BE2C (cell line): ENCODE results near the gene SH3BP5.

Experiments used
- DNase-seq: peaks from one replicate; pipeline ENCODE4 v3.0.0-alpha.2; 2020
- H3K27me3 ChIP-seq: fragments of 250-450 bp; sonication (Bioruptor Pico); 2 replicates; pipeline ENCODE4 v1.5.1; 2020; ENCODE audit warnings: mild to moderate bottlenecking
- H3K36me3 ChIP-seq: fragments of 250-450 bp; sonication (Bioruptor Pico); 2 replicates; pipeline ENCODE4 v1.5.1; 2020; ENCODE audit warnings: mild to moderate bottlenecking
- H3K4me1 ChIP-seq: fragments of 250-450 bp; sonication (Bioruptor Pico); 2 replicates; pipeline ENCODE4 v1.5.1; 2020
- H3K4me3 ChIP-seq: 2 replicates; pipeline ENCODE4 v1.5.1; 2011; ENCODE audit warnings: low read depth, low read length
- H3K9me3 ChIP-seq: fragments of 250-450 bp; sonication (Bioruptor Pico); 2 replicates; pipeline ENCODE4 v1.5.1; 2020
- TF ChIP-seq, protein P1 (sequence below): IDR thresholded peaks from 2 replicates; pipeline ENCODE4 v1.5.1; 2012; ENCODE audit warnings: mild to moderate bottlenecking, low read depth, low read length

Gene SH3BP5

DNA sequence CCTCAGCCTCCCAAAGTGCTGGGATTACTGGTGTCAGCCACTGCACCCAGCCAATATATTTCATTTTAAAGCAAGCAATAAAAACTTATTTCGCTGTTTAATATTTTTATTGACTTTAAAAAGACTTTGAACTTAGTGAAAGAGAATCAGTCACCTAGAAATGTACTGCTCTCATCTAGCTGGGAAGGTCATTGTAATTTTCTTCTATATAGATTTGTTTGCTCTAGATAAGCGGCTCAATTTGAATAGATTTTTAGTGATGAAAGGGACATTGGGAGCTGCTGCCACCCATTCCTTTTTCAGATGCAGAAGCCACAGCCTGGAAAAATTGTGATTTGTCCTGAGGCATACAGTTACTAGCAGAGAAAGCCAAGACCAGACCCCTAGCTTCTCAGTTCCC, 86.2 kb downstream of the SH3BP5 start:
- Histone ChIP-seq H3K4me1 (no peaks in the 10 kb centered on the region), H3K9me3 (no peaks in the 10 kb centered on the region), H3K36me3 (no peaks in the 10 kb centered on the region; the same call in 1 of the 2 replicates), H3K4me3 (no peak overlapping the region), H3K27me3 (no peaks in the 10 kb centered on the region)
- DNase-seq, result no peak
- TF ChIP-seq, protein P1, sequence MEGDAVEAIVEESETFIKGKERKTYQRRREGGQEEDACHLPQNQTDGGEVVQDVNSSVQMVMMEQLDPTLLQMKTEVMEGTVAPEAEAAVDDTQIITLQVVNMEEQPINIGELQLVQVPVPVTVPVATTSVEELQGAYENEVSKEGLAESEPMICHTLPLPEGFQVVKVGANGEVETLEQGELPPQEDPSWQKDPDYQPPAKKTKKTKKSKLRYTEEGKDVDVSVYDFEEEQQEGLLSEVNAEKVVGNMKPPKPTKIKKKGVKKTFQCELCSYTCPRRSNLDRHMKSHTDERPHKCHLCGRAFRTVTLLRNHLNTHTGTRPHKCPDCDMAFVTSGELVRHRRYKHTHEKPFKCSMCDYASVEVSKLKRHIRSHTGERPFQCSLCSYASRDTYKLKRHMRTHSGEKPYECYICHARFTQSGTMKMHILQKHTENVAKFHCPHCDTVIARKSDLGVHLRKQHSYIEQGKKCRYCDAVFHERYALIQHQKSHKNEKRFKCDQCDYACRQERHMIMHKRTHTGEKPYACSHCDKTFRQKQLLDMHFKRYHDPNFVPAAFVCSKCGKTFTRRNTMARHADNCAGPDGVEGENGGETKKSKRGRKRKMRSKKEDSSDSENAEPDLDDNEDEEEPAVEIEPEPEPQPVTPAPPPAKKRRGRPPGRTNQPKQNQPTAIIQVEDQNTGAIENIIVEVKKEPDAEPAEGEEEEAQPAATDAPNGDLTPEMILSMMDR, result no peak

DNA sequence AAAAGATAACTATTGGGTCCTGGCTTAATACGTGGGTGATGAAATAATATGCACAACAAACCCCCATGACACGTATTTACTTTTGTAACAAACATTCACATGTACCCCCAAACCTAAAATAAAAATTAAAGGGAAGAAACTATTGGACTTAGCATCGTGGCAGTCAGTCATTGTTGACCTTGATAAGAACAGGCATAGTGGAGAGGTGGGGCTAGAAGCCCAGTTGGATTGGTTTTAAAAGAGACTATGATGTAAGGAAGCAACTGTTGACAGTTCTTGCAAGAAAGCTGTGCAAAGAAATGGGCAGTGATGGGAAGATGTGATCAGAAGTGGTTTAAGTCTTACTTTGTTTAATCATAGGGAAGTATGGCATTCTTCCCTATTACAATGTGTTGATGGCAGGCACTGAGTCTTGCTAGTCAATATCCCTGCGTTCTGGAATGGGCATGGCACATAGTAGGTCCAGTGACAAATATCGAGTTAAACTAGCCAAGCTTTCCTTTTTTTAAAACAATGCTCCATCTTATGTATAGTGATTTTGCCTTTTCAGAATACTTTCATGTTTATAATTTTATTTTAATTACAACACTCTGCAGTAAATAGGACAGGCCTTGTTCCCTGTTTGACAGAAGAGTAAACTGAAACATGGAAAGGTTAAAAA, 88.4 kb downstream of the SH3BP5 start:
- TF ChIP-seq, protein P1, result no peak
- Histone ChIP-seq H3K9me3 (no peaks in the 10 kb centered on the region), H3K27me3 (no peaks in the 10 kb centered on the region), H3K4me1 (no peaks in the 10 kb centered on the region), H3K4me3 (no peak overlapping the region), H3K36me3 (no peaks in the 10 kb centered on the region; the same call in 1 of the 2 replicates)
- no peak for DNase-seq

DNA sequence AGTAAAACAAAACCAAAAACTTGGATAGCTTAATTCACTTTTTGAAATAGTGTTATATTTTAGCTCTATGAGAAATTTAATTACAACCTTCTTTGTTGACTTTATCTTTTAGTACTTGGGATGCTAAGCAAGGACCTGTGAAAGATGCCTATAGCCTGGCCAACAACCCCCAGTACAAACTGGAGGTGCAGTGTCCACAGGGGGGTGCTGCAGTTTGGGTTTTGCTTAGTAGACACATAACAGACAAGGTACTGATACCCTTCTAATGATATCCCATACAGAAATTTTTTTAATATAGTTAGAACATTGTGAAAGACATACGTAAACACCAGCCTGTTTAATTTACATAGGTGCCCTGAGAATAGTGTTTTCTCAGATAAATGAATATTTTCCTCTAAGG, 91.0 kb downstream of the SH3BP5 start:
- Histone ChIP-seq H3K4me3 (no peak overlapping the region), H3K4me1 (no peaks in the 10 kb centered on the region), H3K27me3 (no peaks in the 10 kb centered on the region), H3K36me3 (no peaks in the 10 kb centered on the region; the same call in 1 of the 2 replicates), H3K9me3 (no peaks in the 10 kb centered on the region)
- DNase-seq, result peak; percentile 34
- TF ChIP-seq, protein P1, result peak; percentile 35; the same call in 1 of the 2 replicates

DNA sequence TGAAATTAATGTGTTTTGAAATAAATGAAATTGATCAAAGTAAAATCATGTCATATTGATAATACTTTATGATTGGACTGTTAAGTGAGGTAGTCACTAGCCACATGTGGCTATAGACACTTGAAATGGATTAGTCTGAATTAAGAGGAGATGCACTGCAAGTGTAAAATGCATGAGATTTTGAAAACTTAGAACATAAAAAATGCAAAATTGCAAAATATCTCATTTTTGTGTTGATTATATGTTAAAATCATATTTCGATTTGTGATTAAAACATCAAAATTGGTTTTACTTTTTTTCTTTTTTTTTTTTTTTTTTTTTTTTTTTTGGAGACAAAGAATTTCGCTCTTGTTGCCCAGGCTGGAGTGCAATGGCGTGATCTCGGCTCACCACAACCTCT, 103.1 kb downstream of the SH3BP5 start:
- Histone ChIP-seq H3K4me1 (no peaks in the 10 kb centered on the region), H3K36me3 (no peaks in the 10 kb centered on the region), H3K4me3 (no peak overlapping the region), H3K9me3 (no peaks in the 10 kb centered on the region), H3K27me3 (no peaks in the 10 kb centered on the region)
- no peak for DNase-seq
- TF ChIP-seq, protein P1, result no peak

DNA sequence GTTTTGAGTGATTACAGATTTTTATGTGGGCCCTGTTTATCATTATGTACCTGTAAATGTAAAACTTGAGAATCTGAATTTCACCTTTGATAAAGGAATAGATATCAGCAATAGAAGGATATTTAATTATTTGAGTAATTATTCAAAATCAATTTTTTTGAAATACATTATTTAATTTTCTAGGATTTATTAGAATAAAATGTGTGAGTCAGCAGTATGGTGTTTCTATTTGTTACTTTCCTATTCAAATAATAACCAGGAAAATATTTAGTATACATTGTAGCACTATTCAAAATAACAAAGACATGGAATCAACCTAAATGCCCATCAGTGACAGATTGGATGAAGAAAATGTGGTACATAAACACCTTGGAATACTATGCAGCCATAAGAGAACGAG, 104.2 kb downstream of the SH3BP5 start:
- Histone ChIP-seq H3K4me1 (no peaks in the 10 kb centered on the region), H3K36me3 (no peaks in the 10 kb centered on the region), H3K27me3 (no peaks in the 10 kb centered on the region), H3K9me3 (no peaks in the 10 kb centered on the region), H3K4me3 (no peak overlapping the region)
- no peak for DNase-seq
- TF ChIP-seq, protein P1, result no peak
